NCI-H2171 treated with DMSO at 0.1 percent for 48 hours (cell line): ENCODE measurements around the gene CYP1A2.

Source experiments
- DNase-seq: peaks from one replicate; lab custom pipeline; 2025; lab: John Stamatoyannopoulos, UW

CYP1A2 gene

GRCh38 chr15:74802862-74803447, 54.3 kb downstream of the CYP1A2 start:
- DNase-seq: no peak

GRCh38 chr15:74804935-74805334, 56.3 kb downstream of the CYP1A2 start:
- DNase-seq: no peak
